ENCODE results near the gene PADI3. TPM values are rescaled to one million over a fixed set of nuclear protein-coding genes. Genes with fewer than 3 reads are reported as not detected.

PADI3 gene
- total RNA-seq, 1 experiment from 2014 or later: 3.6 TPM

- Histone ChIP-seq H3K9me3 (replicated peaks) (no peaks in the 10 kb centered on the region), H3K4me1 (replicated peaks) (peaks cover 64% of the 10 kb centered on the region), H3K27me3 (replicated peaks) (no peaks in the 10 kb centered on the region), H3K4me3 (no peak overlapping the region), H3K36me3 (no peaks in the 10 kb centered on the region), H3K27ac (no peak overlapping the region)
- DNase-seq (ENCODE audit: low read depth in 1 of 2, low spot score in 2 of 2): no peak
These were observed 38.7 kb upstream of the PADI3 start for GRCh38 chr1:17210176-17210575.

- H3K4me3 ChIP-seq: no peak overlapping the region
- no peaks in the 10 kb centered on the region for H3K9me3 ChIP-seq (replicated peaks)
- no peaks in the 10 kb centered on the region for H3K36me3 ChIP-seq
- H3K27me3 ChIP-seq (replicated peaks): no peaks in the 10 kb centered on the region
- no peak for DNase-seq (ENCODE audit: low read depth in 1 of 2, low spot score in 2 of 2)
- H3K27ac ChIP-seq: no peak overlapping the region
- peaks cover 73% of the 10 kb centered on the region for H3K4me1 ChIP-seq (replicated peaks)
These were observed 37.5 kb upstream of the PADI3 start for GRCh38 chr1:17211377-17211776.

- no peak for DNase-seq (ENCODE audit: low read depth in 1 of 2, low spot score in 2 of 2)
- Histone ChIP-seq H3K9me3 (replicated peaks) (no peaks in the 10 kb centered on the region), H3K4me3 (no peak overlapping the region), H3K4me1 (replicated peaks) (peaks cover 72% of the 10 kb centered on the region), H3K27ac (no peak overlapping the region), H3K36me3 (no peaks in the 10 kb centered on the region), H3K27me3 (replicated peaks) (no peaks in the 10 kb centered on the region)
These were observed 36.9 kb upstream of the PADI3 start for GRCh38 chr1:17212009-17212408.

GRCh38 chr1:17212487-17213121, 36.3 kb upstream of the PADI3 start:
- Histone ChIP-seq H3K4me1 (replicated peaks) (peaks cover 68% of the 10 kb centered on the region), H3K4me3 (no peak overlapping the region), H3K9me3 (replicated peaks) (no peaks in the 10 kb centered on the region; the same call in 1 of the 2 replicates), H3K36me3 (no peaks in the 10 kb centered on the region), H3K27me3 (replicated peaks) (no peaks in the 10 kb centered on the region), H3K27ac (0 out of 2 replicates have a peak overlapping the region, but pooled peaks have one; percentile 2)
- peak; percentile 77 to 91 for DNase-seq (ENCODE audit: low read depth in 1 of 2, low spot score in 2 of 2)

- Histone ChIP-seq H3K9me3 (replicated peaks) (no peaks in the 10 kb centered on the region; the same call in 1 of the 2 replicates), H3K27me3 (replicated peaks) (no peaks in the 10 kb centered on the region), H3K27ac (no peak overlapping the region), H3K4me3 (no peak overlapping the region), H3K4me1 (replicated peaks) (peaks cover 61% of the 10 kb centered on the region), H3K36me3 (no peaks in the 10 kb centered on the region)
- peak in 1 of 2 experiments; percentile 35 for DNase-seq (ENCODE audit: low read depth in 1 of 2, low spot score in 2 of 2)
These were observed 35.6 kb upstream of the PADI3 start for GRCh38 chr1:17213148-17213781.

GRCh38 chr1:17213782-17214148, 35.1 kb upstream of the PADI3 start:
- no peaks in the 10 kb centered on the region; the same call in 1 of the 2 replicates for H3K9me3 ChIP-seq (replicated peaks)
- H3K27me3 ChIP-seq (replicated peaks): no peaks in the 10 kb centered on the region
- H3K27ac ChIP-seq: no peak overlapping the region
- peaks cover 56% of the 10 kb centered on the region for H3K4me1 ChIP-seq (replicated peaks)
- H3K36me3 ChIP-seq: no peaks in the 10 kb centered on the region
- H3K4me3 ChIP-seq: no peak overlapping the region
- DNase-seq (ENCODE audit: low read depth in 1 of 2, low spot score in 2 of 2): no peak

GRCh38 chr1:17214876-17215544, 33.9 kb upstream of the PADI3 start:
- Histone ChIP-seq H3K4me3 (no peak overlapping the region), H3K36me3 (no peaks in the 10 kb centered on the region), H3K27me3 (replicated peaks) (no peaks in the 10 kb centered on the region), H3K27ac (no peak overlapping the region), H3K9me3 (replicated peaks) (no peaks in the 10 kb centered on the region; the same call in 1 of the 2 replicates), H3K4me1 (replicated peaks) (peaks cover 45% of the 10 kb centered on the region)
- DNase-seq (ENCODE audit: low read depth in 1 of 2, low spot score in 2 of 2): no peak

- H3K4me1 ChIP-seq (replicated peaks): peaks cover 40% of the 10 kb centered on the region
- peak in 1 of 2 experiments; percentile 68 for DNase-seq (ENCODE audit: low read depth in 1 of 2, low spot score in 2 of 2)
- H3K9me3 ChIP-seq (replicated peaks): no peaks in the 10 kb centered on the region; the same call in 1 of the 2 replicates
These were observed 33.4 kb upstream of the PADI3 start for GRCh38 chr1:17215545-17215890.

GRCh38 chr1:17216078-17216477, 32.8 kb upstream of the PADI3 start:
- H3K27me3 ChIP-seq (replicated peaks): no peaks in the 10 kb centered on the region
- no peak overlapping the region for H3K27ac ChIP-seq
- H3K36me3 ChIP-seq: no peaks in the 10 kb centered on the region
- H3K4me3 ChIP-seq: no peak overlapping the region
- H3K4me1 ChIP-seq (replicated peaks): peaks cover 39% of the 10 kb centered on the region
- no peak for DNase-seq (ENCODE audit: low read depth in 1 of 2, low spot score in 2 of 2)
- no peaks in the 10 kb centered on the region; the same call in 1 of the 2 replicates for H3K9me3 ChIP-seq (replicated peaks)

More at GRCh38 chr1:17215545-17215890, 33.4 kb upstream of the PADI3 start:
- H3K27me3 ChIP-seq (replicated peaks): no peaks in the 10 kb centered on the region
- H3K36me3 ChIP-seq: no peaks in the 10 kb centered on the region
- H3K27ac ChIP-seq: no peak overlapping the region
- no peak overlapping the region for H3K4me3 ChIP-seq

GRCh38 chr1:17217607-17218006, 31.3 kb upstream of the PADI3 start:
- H3K36me3 ChIP-seq: no peaks in the 10 kb centered on the region
- no peak overlapping the region for H3K4me3 ChIP-seq
- H3K9me3 ChIP-seq (replicated peaks): no peaks in the 10 kb centered on the region; the same call in 1 of the 2 replicates
- peaks cover 30% of the 10 kb centered on the region for H3K4me1 ChIP-seq (replicated peaks)
- no peak for DNase-seq (ENCODE audit: low read depth in 1 of 2, low spot score in 2 of 2)
- no peak overlapping the region for H3K27ac ChIP-seq
- H3K27me3 ChIP-seq (replicated peaks): no peaks in the 10 kb centered on the region

GRCh38 chr1:17218939-17219338, 30.0 kb upstream of the PADI3 start:
- no peak for DNase-seq (ENCODE audit: low read depth in 1 of 2, low spot score in 2 of 2)
- Histone ChIP-seq H3K36me3 (no peaks in the 10 kb centered on the region), H3K27ac (no peak overlapping the region), H3K9me3 (replicated peaks) (no peaks in the 10 kb centered on the region; the same call in 1 of the 2 replicates), H3K4me1 (replicated peaks) (peaks cover 16% of the 10 kb centered on the region), H3K4me3 (no peak overlapping the region), H3K27me3 (replicated peaks) (no peaks in the 10 kb centered on the region)

- Histone ChIP-seq H3K4me3 (no peak overlapping the region), H3K9me3 (replicated peaks) (no peaks in the 10 kb centered on the region; the same call in 1 of the 2 replicates), H3K27ac (no peak overlapping the region), H3K4me1 (replicated peaks) (peaks cover 7% of the 10 kb centered on the region), H3K36me3 (no peaks in the 10 kb centered on the region), H3K27me3 (replicated peaks) (no peaks in the 10 kb centered on the region)
- no peak for DNase-seq (ENCODE audit: low read depth in 1 of 2, low spot score in 2 of 2)
These were observed 28.6 kb upstream of the PADI3 start for GRCh38 chr1:17220287-17220686.

- DNase-seq (ENCODE audit: low read depth in 1 of 2, low spot score in 2 of 2): no peak
- Histone ChIP-seq H3K27ac (no peak overlapping the region), H3K4me3 (no peak overlapping the region), H3K4me1 (replicated peaks) (peaks cover 7% of the 10 kb centered on the region), H3K36me3 (no peaks in the 10 kb centered on the region), H3K27me3 (replicated peaks) (no peaks in the 10 kb centered on the region), H3K9me3 (replicated peaks) (no peaks in the 10 kb centered on the region; the same call in 1 of the 2 replicates)
These were observed 26.3 kb upstream of the PADI3 start for GRCh38 chr1:17222557-17222956.

- H3K9me3 ChIP-seq (replicated peaks): no peaks in the 10 kb centered on the region
- no peaks in the 10 kb centered on the region for H3K36me3 ChIP-seq
- no peak overlapping the region for H3K27ac ChIP-seq
- H3K4me3 ChIP-seq: no peak overlapping the region
- H3K27me3 ChIP-seq (replicated peaks): no peaks in the 10 kb centered on the region
- H3K4me1 ChIP-seq (replicated peaks): peaks cover 7% of the 10 kb centered on the region
- DNase-seq (ENCODE audit: low read depth in 1 of 2, low spot score in 2 of 2): no peak
These were observed 24.5 kb upstream of the PADI3 start for GRCh38 chr1:17224434-17224833.

Data from SJSA1 (cell line).